K562 (cell line): ENCODE measurements around the gene BMP6. TPM values are rescaled to one million over a fixed set of nuclear protein-coding genes. Genes with fewer than 3 reads are reported as not detected.

ENCODE experiments used
- ARID2 ChIP-seq: fragments of 450-650 bp; IDR thresholded peaks from 2 replicates; pipeline ENCODE4 v1.6.1; 2017; ENCODE audit warnings: antibody characterized with exemption, mild to moderate bottlenecking
- ATF1 ChIP-seq, 2 experiments: fragments of 450-650 bp in 1 of 2; IDR thresholded peaks; 2 replicates each; pipeline ENCODE4 v1.6.1; 2016; ENCODE audit warnings: missing compliant biosample characterization in 1 of 2, missing genetic modification characterization in 1 of 2
- ATF6 ChIP-seq: sonication (generic); formaldehyde crosslinking; IDR thresholded peaks from 2 replicates; pipeline ENCODE4 v1.4.0; 2020; ENCODE audit warnings: mild to moderate bottlenecking, missing genetic modification reagents
- BRD4 ChIP-seq: fragments of 200-600 bp; sonication (generic); IDR thresholded peaks from 2 replicates; pipeline ENCODE4 v1.6.1; 2017; ENCODE audit warnings: inconsistent platforms
- EGR1 ChIP-seq: fragments of 450-650 bp; conservative IDR thresholded peaks from 2 replicates; pipeline ENCODE4 v1.6.1; 2017; ENCODE audit warnings: mild to moderate bottlenecking
- ERF ChIP-seq: fragments of 450-650 bp; formaldehyde crosslinking; IDR thresholded peaks from 2 replicates; pipeline ENCODE4 v1.4.0; 2020; ENCODE audit warnings: mild to moderate bottlenecking, mixed read lengths
- FOXJ3 ChIP-seq: sonication (generic); formaldehyde crosslinking; IDR thresholded peaks from 2 replicates; pipeline ENCODE4 v1.4.0; 2020; ENCODE audit warnings: mild to moderate bottlenecking, missing genetic modification reagents
- FOXP1 ChIP-seq: sonication (generic); formaldehyde crosslinking; IDR thresholded peaks from 2 replicates; pipeline ENCODE4 v1.8.0; 2022; ENCODE audit warnings: mild to moderate bottlenecking, missing genetic modification reagents
- HNRNPUL1 ChIP-seq: fragments of 200-400 bp; formaldehyde crosslinking; IDR thresholded peaks from 2 replicates; pipeline ENCODE4 v1.6.1; 2017; ENCODE audit warnings: low read length
- HOXB6 ChIP-seq: fragments of 250-450 bp; sonication (Bioruptor Pico); IDR thresholded peaks from 2 replicates; pipeline ENCODE4 v1.5.1; 2022; ENCODE audit warnings: mild to moderate bottlenecking, borderline replicate concordance
- MAFK ChIP-seq: IDR thresholded peaks from 2 replicates; pipeline ENCODE4 v1.6.1; 2011; ENCODE audit warnings: low read length, improper control_type of control experiment
- NR2C2 ChIP-seq, 2 experiments: fragments of 200-800 bp in 1 of 2; sonication (Bioruptor generic) in 1 of 2; sonication (generic) in 1 of 2; formaldehyde crosslinking in 1 of 2; IDR thresholded peaks; 2 replicates each; pipeline versions ENCODE4 v1.6.1 to v1.8.0; 2016 to 2022; ENCODE audit warnings: mild to moderate bottlenecking in 1 of 2, missing compliant biosample characterization in 1 of 2, missing genetic modification characterization in 1 of 2, missing genetic modification reagents in 1 of 2
- PURB ChIP-seq: sonication (generic); formaldehyde crosslinking; IDR thresholded peaks from 2 replicates; pipeline ENCODE4 v1.9.0; 2021; ENCODE audit warnings: low read depth, mild to moderate bottlenecking, missing genetic modification reagents
- RBM25 ChIP-seq: fragments of 200-400 bp; formaldehyde crosslinking; IDR thresholded peaks from 2 replicates; pipeline ENCODE4 v1.6.1; 2018; ENCODE audit warnings: low read length, low read depth, moderate library complexity; ENCODE audit not compliant: severe bottlenecking
- SMARCE1 ChIP-seq: fragments of 450-650 bp; IDR thresholded peaks from 2 replicates; pipeline ENCODE4 v1.7.1; 2016; ENCODE audit warnings: mild to moderate bottlenecking
- TAF9B ChIP-seq: fragments of 450-650 bp; IDR thresholded peaks from 2 replicates; pipeline ENCODE4 v1.6.1; 2018; ENCODE audit warnings: mild to moderate bottlenecking; ENCODE audit not compliant: partially characterized antibody
- ZFP1 ChIP-seq: fragments of 450-650 bp; formaldehyde crosslinking; IDR thresholded peaks from 2 replicates; pipeline ENCODE4 v1.4.0; 2020; ENCODE audit warnings: mild to moderate bottlenecking, mixed read lengths
- polyA plus RNA-seq, 8 experiments: library from polyadenylated mRNA; depleted of rRNA in 4 of 8; stranded (reverse) in 5 of 8; unstranded in 3 of 8; fragments of >200 nt; fragmentation: Nextera tagmentation in 2 of 8; fragmentation: Illumina TruSeq in 1 of 8; extraction: Ambion mirVana in 2 of 8; extraction: Trizol in 1 of 8; gene quantifications; 2 replicates each; pipeline versions ENCODE4 v1.2.1 to v1.2.3, GENCODE V29; 2011 to 2014; ENCODE audit warnings: inconsistent platforms in 1 of 8, missing spikeins in 1 of 8
- total RNA-seq, 7 experiments: library from RNA; depleted of rRNA in 6 of 7; stranded (reverse); fragments of >200 nt in 6 of 7; fragmentation: Illumina TruSeq in 2 of 7; extraction: Trizol in 2 of 7; gene quantifications; 2 replicates each; pipeline versions ENCODE4 v1.2.1 to v1.2.3, GENCODE V29; 2011 to 2021; ENCODE audit warnings: low replicate concordance in 1 of 7
- TF ChIP-seq, protein P1 (sequence below), 2 experiments: fragments of 200-800 bp in 1 of 2; sonication (Bioruptor generic) in 1 of 2; sonication (generic) in 1 of 2; formaldehyde crosslinking in 1 of 2; IDR thresholded peaks in 1 of 2; conservative IDR thresholded peaks in 1 of 2; 2 replicates each; pipeline versions ENCODE4 v1.5.0 to v1.6.1; 2016 to 2020; ENCODE audit warnings: missing compliant biosample characterization in 1 of 2, missing genetic modification characterization in 1 of 2, missing genetic modification reagents in 1 of 2
- TF ChIP-seq, protein P2 (sequence below): fragments of 450-650 bp; formaldehyde crosslinking; IDR thresholded peaks from 2 replicates; pipeline ENCODE4 v1.4.0; 2020; ENCODE audit warnings: mild to moderate bottlenecking

BMP6 gene
- total and polyA plus RNA-seq, 9 of the 15 experiments (the other 6 are each of a cell fraction or from before 2014, with no cell fraction given): 0.01 to 0.13 (median 0.06) TPM; not detected in 3

GRCh38 chr6:7697820-7698623, 27.9 kb upstream of the BMP6 start (continued):
- TF ChIP-seq, protein P1, sequence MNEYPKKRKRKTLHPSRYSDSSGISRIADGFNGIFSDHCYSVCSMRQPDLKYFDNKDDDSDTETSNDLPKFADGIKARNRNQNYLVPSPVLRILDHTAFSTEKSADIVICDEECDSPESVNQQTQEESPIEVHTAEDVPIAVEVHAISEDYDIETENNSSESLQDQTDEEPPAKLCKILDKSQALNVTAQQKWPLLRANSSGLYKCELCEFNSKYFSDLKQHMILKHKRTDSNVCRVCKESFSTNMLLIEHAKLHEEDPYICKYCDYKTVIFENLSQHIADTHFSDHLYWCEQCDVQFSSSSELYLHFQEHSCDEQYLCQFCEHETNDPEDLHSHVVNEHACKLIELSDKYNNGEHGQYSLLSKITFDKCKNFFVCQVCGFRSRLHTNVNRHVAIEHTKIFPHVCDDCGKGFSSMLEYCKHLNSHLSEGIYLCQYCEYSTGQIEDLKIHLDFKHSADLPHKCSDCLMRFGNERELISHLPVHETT (CRISPR knock-in tag; conservative IDR thresholded peaks at IDR 0.05 in 1 of 2, IDR thresholded peaks at IDR 0.05 in 1 of 2): 0 out of 4 replicates have a peak, but pooled peaks of 1 of the 2 experiments have one; percentile 39
- TF ChIP-seq ZFP1 (CRISPR knock-in tag) (no peak), ATF6 (CRISPR knock-in tag) (no peak), PURB (CRISPR knock-in tag) (no peak), FOXP1 (CRISPR knock-in tag) (no peak), FOXJ3 (CRISPR knock-in tag) (no peak), MAFK (0 out of 2 replicates have a peak, but pooled peaks have one; percentile 51), SMARCE1 (peak; percentile 61; the same call in 1 of the 2 replicates), ATF1 (CRISPR knock-in tag; IDR thresholded peaks at IDR 0.05) (no peak), ATF1 (tag; IDR thresholded peaks at IDR 0.05) (peak; percentile 78), RBM25 (peak; percentile 31), ARID2 (no peak), TAF9B (no peak), NR2C2 (CRISPR knock-in tag; IDR thresholded peaks at IDR 0.05) (no peak), NR2C2 (tag; IDR thresholded peaks at IDR 0.05) (peak; percentile 75; the same call in 1 of the 2 replicates), EGR1 (no peak), BRD4 (peak; percentile 97), ERF (no peak), HOXB6 (no peak), HNRNPUL1 (no peak)
- TF ChIP-seq, protein P2, sequence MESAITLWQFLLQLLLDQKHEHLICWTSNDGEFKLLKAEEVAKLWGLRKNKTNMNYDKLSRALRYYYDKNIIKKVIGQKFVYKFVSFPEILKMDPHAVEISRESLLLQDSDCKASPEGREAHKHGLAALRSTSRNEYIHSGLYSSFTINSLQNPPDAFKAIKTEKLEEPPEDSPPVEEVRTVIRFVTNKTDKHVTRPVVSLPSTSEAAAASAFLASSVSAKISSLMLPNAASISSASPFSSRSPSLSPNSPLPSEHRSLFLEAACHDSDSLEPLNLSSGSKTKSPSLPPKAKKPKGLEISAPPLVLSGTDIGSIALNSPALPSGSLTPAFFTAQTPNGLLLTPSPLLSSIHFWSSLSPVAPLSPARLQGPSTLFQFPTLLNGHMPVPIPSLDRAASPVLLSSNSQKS (CRISPR knock-in tag): no peak
